HCT116 (cell line): ENCODE data around the gene ZHX3. TPM values are rescaled to one million over a fixed set of nuclear protein-coding genes. Genes with fewer than 3 reads are reported as not detected.

Experiments
- ATAC-seq: fragments of 200-7000 bp; cut with Tn5 transposase; 2 replicates; pipeline ENCODE4 v1.9.1; 2020; ENCODE audit warnings: mild to moderate bottlenecking, moderate library complexity
- BruUV-seq: library from RNA; stranded (reverse); fragments of 400-500 nt; replicated peaks from 2 replicates; lab custom pipeline; 2021; lab: Mats Ljungman, UMichigan
- CTCF ChIA-PET: fragments of 300-600 bp; sonication (Branson Sonifier 250); formaldehyde crosslinking; loops from one replicate; lab custom pipeline; 2021; ENCODE audit warnings: antibody characterized with exemption; lab: Charles Lee
- POLR2A ChIA-PET: fragments of 300-600, 350-600 bp; sonication (Branson Sonifier 250); formaldehyde crosslinking; loops from one replicate; lab custom pipeline; 2021; ENCODE audit warnings: antibody characterized with exemption; lab: Charles Lee
- RAD21 ChIA-PET, 2 experiments: fragments of 300-600 bp; sonication (Branson Sonifier 250); formaldehyde crosslinking; loops; one replicate each; lab custom pipeline; 2023; ENCODE audit warnings: low total read pairs in 2 of 2; ENCODE audit not compliant: uncharacterized antibody in 2 of 2, unreplicated experiment in 2 of 2, low non-redundant PET in 1 of 2; lab: Charles Lee
- DNase-seq: peaks from one replicate; pipeline ENCODE4 v3.0.0-alpha.2; 2010; ENCODE audit warnings: low read depth, low spot score
- H2AFZ ChIP-seq: fragments of 200-600 bp; shearing (Covaris generic), sonication (generic); 2 replicates; pipeline ENCODE4 v1.6.1; 2017; ENCODE audit warnings: low read depth, mixed run types, mixed read lengths, antibody characterized with exemption, low read length; ENCODE audit not compliant: poor library complexity, severe bottlenecking
- H3K27ac ChIP-seq: 2 replicates; pipeline ENCODE4 v1.5.1; 2012; ENCODE audit warnings: low read depth, low read length
- H3K27me3 ChIP-seq: fragments of 200-600 bp; sonication (generic); 2 replicates; pipeline ENCODE4 v1.6.1; 2016; ENCODE audit warnings: mixed run types, low read length, mixed read lengths; ENCODE audit not compliant: insufficient read depth
- H3K36me3 ChIP-seq, 2 experiments: fragments of 200-500 bp in 1 of 2; fragments of 200-600 bp in 1 of 2; sonication (Bioruptor generic) in 1 of 2; sonication (generic) in 1 of 2; 2 replicates each; pipeline versions ENCODE4 v1.5.1 to v1.6.1; 2014 to 2016; ENCODE audit warnings: low read length in 2 of 2, inconsistent platforms in 1 of 2, mixed read lengths in 1 of 2, mixed run types in 1 of 2; ENCODE audit not compliant: insufficient read depth in 2 of 2, control insufficient read depth in 1 of 2
- H3K4me1 ChIP-seq, 2 experiments: fragments of 200-600 bp in 1 of 2; sonication (generic) in 1 of 2; 2 replicates each; pipeline versions ENCODE4 v1.5.1 to v1.6.1; 2012 to 2017; ENCODE audit warnings: low read length in 2 of 2, inconsistent platforms in 1 of 2, mild to moderate bottlenecking in 1 of 2, mixed read lengths in 1 of 2, mixed run types in 1 of 2, moderate library complexity in 1 of 2; ENCODE audit not compliant: insufficient read depth in 2 of 2, control insufficient read depth in 1 of 2
- H3K4me2 ChIP-seq: fragments of 200-600 bp; sonication (generic); 2 replicates; pipeline ENCODE4 v1.6.1; 2017; ENCODE audit warnings: mixed run types, low read length, mixed read lengths
- H3K4me3 ChIP-seq, 2 experiments: fragments of 200-600 bp in 1 of 2; sonication (generic) in 1 of 2; replicated peaks in 1 of 2; 2 replicates each; pipeline ENCODE4 v1.5.1; 2011 to 2016; ENCODE audit warnings: low read length in 2 of 2, control low read depth in 1 of 2, low read depth in 1 of 2, mild to moderate bottlenecking in 1 of 2, mixed read lengths in 1 of 2, mixed run types in 1 of 2
- H3K79me2 ChIP-seq: fragments of 200-600 bp; sonication (generic); 2 replicates; pipeline ENCODE4 v1.6.1; 2017; ENCODE audit warnings: mild to moderate bottlenecking, mixed run types, low read length, moderate library complexity, mixed read lengths; ENCODE audit not compliant: insufficient read depth
- H3K9ac ChIP-seq: fragments of 200-600 bp; sonication (generic); 2 replicates; pipeline ENCODE4 v1.6.1; 2016; ENCODE audit warnings: low read length, mixed read lengths
- H3K9me2 ChIP-seq: fragments of 200-600 bp; sonication (generic), shearing (Covaris generic); 2 replicates; pipeline ENCODE4 v1.6.1; 2017; ENCODE audit warnings: mixed run types, mild to moderate bottlenecking, moderate library complexity; ENCODE audit not compliant: insufficient read depth
- H3K9me3 ChIP-seq, 2 experiments: fragments of 200-500 bp in 1 of 2; fragments of 200-600 bp in 1 of 2; sonication (Bioruptor generic) in 1 of 2; sonication (generic) in 1 of 2; 2 replicates each; pipeline ENCODE4 v1.6.1; 2014 to 2017; ENCODE audit warnings: low read length in 2 of 2, mixed read lengths in 2 of 2, inconsistent platforms in 1 of 2, low read depth in 1 of 2, mild to moderate bottlenecking in 1 of 2, mixed run types in 1 of 2, moderate library complexity in 1 of 2; ENCODE audit not compliant: control insufficient read depth in 1 of 2, insufficient read depth in 1 of 2
- H4K20me1 ChIP-seq: fragments of 200-600 bp; sonication (generic), shearing (Covaris generic); 2 replicates; pipeline ENCODE4 v1.6.1; 2017; ENCODE audit warnings: mixed run types, mild to moderate bottlenecking, moderate library complexity; ENCODE audit not compliant: insufficient read depth
- ATF3 ChIP-seq: IDR thresholded peaks from 2 replicates; pipeline ENCODE4 v1.6.1; 2012
- CBX3 ChIP-seq: IDR thresholded peaks from 2 replicates; pipeline ENCODE4 v1.6.1; 2012; ENCODE audit warnings: low read depth
- CEBPB ChIP-seq: IDR thresholded peaks from 2 replicates; pipeline ENCODE4 v1.6.1; 2012; ENCODE audit warnings: low read depth
- CTCF ChIP-seq, 3 experiments: fragments of 200-600 bp in 1 of 3; sonication (generic) in 1 of 3; IDR thresholded peaks in 2 of 3; conservative IDR thresholded peaks in 1 of 3; 2 replicates each; pipeline ENCODE4 v1.5.1; 2012 to 2017; ENCODE audit warnings: low read depth in 2 of 3, low read length in 2 of 3, antibody characterized with exemption in 1 of 3, borderline replicate concordance in 1 of 3, control low read depth in 1 of 3, mild to moderate bottlenecking in 1 of 3, mixed read lengths in 1 of 3, mixed run types in 1 of 3, moderate library complexity in 1 of 3; ENCODE audit not compliant: insufficient read depth in 1 of 3
- ELF1 ChIP-seq: IDR thresholded peaks from 2 replicates; pipeline ENCODE4 v1.6.1; 2012; ENCODE audit warnings: low read depth, borderline replicate concordance
- EZH2 ChIP-seq: fragments of 200-600 bp; sonication (generic); IDR thresholded peaks from 2 replicates; pipeline ENCODE4 v1.6.1; 2017; ENCODE audit warnings: antibody characterized with exemption, mixed run types
- EZH2phosphoT487 ChIP-seq: fragments of 200-600 bp; IDR thresholded peaks from 2 replicates; pipeline ENCODE4 v1.6.1; 2018; ENCODE audit warnings: antibody characterized with exemption, borderline replicate concordance
- FOSL1 ChIP-seq: IDR thresholded peaks from 2 replicates; pipeline ENCODE4 v1.6.1; 2012; ENCODE audit warnings: low read depth
- JUND ChIP-seq: IDR thresholded peaks from 2 replicates; pipeline ENCODE4 v1.6.1; 2012
- POLR2A ChIP-seq: IDR thresholded peaks from 2 replicates; pipeline ENCODE4 v1.7.0; 2011; ENCODE audit warnings: borderline replicate concordance; ENCODE audit not compliant: insufficient read depth, insufficient read length; ENCODE audit errors: extremely low read depth
- REST ChIP-seq: IDR thresholded peaks from 2 replicates; pipeline ENCODE4 v1.6.1; 2012; ENCODE audit warnings: low read depth
- SP1 ChIP-seq: IDR thresholded peaks from 2 replicates; pipeline ENCODE4 v1.6.1; 2012; ENCODE audit warnings: low read depth
- SRF ChIP-seq: IDR thresholded peaks from 2 replicates; pipeline ENCODE4 v1.6.1; 2012; ENCODE audit warnings: low read depth
- TCF7L2 ChIP-seq: IDR thresholded peaks from 2 replicates; pipeline ENCODE4 v1.7.0; 2011; ENCODE audit warnings: borderline replicate concordance, inconsistent platforms; ENCODE audit not compliant: insufficient read depth, insufficient read length; ENCODE audit errors: extremely low read depth
- YY1 ChIP-seq: IDR thresholded peaks from 2 replicates; pipeline ENCODE4 v1.6.1; 2011; ENCODE audit warnings: low read length, low read depth, moderate library complexity, mild to moderate bottlenecking; ENCODE audit not compliant: insufficient replicate concordance; ENCODE audit errors: extremely low read depth
- ZBTB33 ChIP-seq: IDR thresholded peaks from 2 replicates; pipeline ENCODE4 v1.6.1; 2011; ENCODE audit warnings: mild to moderate bottlenecking, low read length, moderate library complexity; ENCODE audit not compliant: insufficient replicate concordance; ENCODE audit errors: extremely low read depth
- ZNF274 ChIP-seq: fragments of 200-500 bp; sonication (Bioruptor generic); IDR thresholded peaks from 2 replicates; pipeline ENCODE4 v1.6.1; 2014; ENCODE audit warnings: mild to moderate bottlenecking, low read depth, low read length, inconsistent platforms
- intact Hi-C: fragments of 100-400 bp; cut with micrococcal nuclease; formaldehyde crosslinking; loops from 2 replicates; pipeline ENCODE4 v1.10.0; 2022
- total RNA-seq: library from RNA; stranded (reverse); gene quantifications from one replicate; pipeline ENCODE4 v1.2.1, GENCODE V29; 2021; ENCODE audit not compliant: unreplicated experiment

The ZHX3 gene
- total RNA-seq, 1 experiment from 2014 or later = 13.3 TPM

GRCh38 chr20:41183391-41183790, 134.1 kb downstream of the ZHX3 start:
- H3K9me3 ChIP-seq = peaks cover 0 to 3% of the 10 kb centered on the region in 2 experiments; a peak in 1 of 4 replicates
- no peaks in the 10 kb centered on the region for H4K20me1 ChIP-seq
- ChIA-PET POLR2A (no interaction called here), RAD21 (no interaction called here), CTCF (no interaction called here)
- H3K9ac ChIP-seq = no peak overlapping the region
- no peak overlapping the region for H2AFZ ChIP-seq
- H3K27me3 ChIP-seq = no peaks in the 10 kb centered on the region
- no peak overlapping the region for H3K4me3 ChIP-seq
- no peaks in the 10 kb centered on the region for H3K36me3 ChIP-seq
- DNase-seq (no peak), ATAC-seq (no peak)
- no peak overlapping the region for H3K27ac ChIP-seq
- no peak overlapping the region for H3K4me2 ChIP-seq
- H3K9me2 ChIP-seq = no peaks in the 10 kb centered on the region
- BruUV-seq = no TSS peak
- intact Hi-C loops = no loop called here
- TF ChIP-seq CBX3 = no peak
- no peak for TF ChIP-seq POLR2A
- TF ChIP-seq ZNF274 = no peak
- TF ChIP-seq FOSL1 = no peak
- no peak for TF ChIP-seq CTCF (IDR thresholded peaks at IDR 0.05 in 2 of 3, conservative IDR thresholded peaks at IDR 0.05 in 1 of 3; ENCODE audit: borderline replicate concordance in 1 of 3, insufficient read depth in 1 of 3, low read depth in 2 of 3, low read length in 2 of 3)
- TF ChIP-seq SP1 = no peak
- TF ChIP-seq ATF3 = no peak
- TF ChIP-seq CEBPB = no peak
- no peak for TF ChIP-seq EZH2phosphoT487
- TF ChIP-seq TCF7L2 = no peak
- no peak for TF ChIP-seq ZBTB33
- no peak for TF ChIP-seq JUND
- TF ChIP-seq REST = no peak
- TF ChIP-seq EZH2 = no peak
- no peak for TF ChIP-seq ELF1
- no peak for TF ChIP-seq SRF
- no peak for TF ChIP-seq YY1
- no peaks in the 10 kb centered on the region for H3K79me2 ChIP-seq
- H3K4me1 ChIP-seq = 0 out of 4 replicates have a peak, but pooled peaks cover 0 to under 1% of the 10 kb centered on the region in 2 experiments
